Large intestine (tissue), 3 donors: ENCODE measurements around the gene AMPH. TPM values are rescaled to one million over a fixed set of nuclear protein-coding genes. Genes with fewer than 3 reads are reported as not detected.
"Not testable (repeated sequence)": the region's sequence is repeated elsewhere in the genome, so short reads cannot be mapped to it uniquely, and the experiment has no call there.

Source experiments
- DNase-seq, 2 donors: peaks; one replicate each; pipeline versions ENCODE4 v3.0.0 to v3.0.0-alpha.2; 2013
- H3K27ac ChIP-seq: one replicate; pipeline ENCODE4 v1.5.1; 2013; ENCODE audit warnings: low read length
- H3K27me3 ChIP-seq: 2 replicates; pipeline ENCODE4 v1.6.1; 2013; ENCODE audit warnings: low read length; ENCODE audit not compliant: control insufficient read depth, insufficient read depth
- H3K36me3 ChIP-seq: 2 replicates; pipeline ENCODE4 v1.6.1; 2013; ENCODE audit warnings: low read length; ENCODE audit not compliant: control insufficient read depth, insufficient read depth
- H3K4me1 ChIP-seq: one replicate; pipeline ENCODE4 v1.6.1; 2013; ENCODE audit warnings: low read length; ENCODE audit not compliant: control insufficient read depth, insufficient read depth
- H3K4me3 ChIP-seq: one replicate; pipeline ENCODE4 v1.5.1; 2013; ENCODE audit warnings: low read length
- H3K9me3 ChIP-seq: one replicate; pipeline ENCODE4 v1.6.1; 2013; ENCODE audit warnings: mild to moderate bottlenecking, low read depth, low read length, moderate library complexity; ENCODE audit not compliant: control insufficient read depth
- WGBS: methylation state at CpG from one replicate; pipeline ENCODE4 v1.1.5; 2013; ENCODE audit warnings: low lambda C conversion rate; ENCODE audit not compliant: insufficient coverage; 5-methylcytosine and 5-hydroxymethylcytosine counted together
- polyA plus RNA-seq: library from polyadenylated mRNA; unstranded; fragments of 120-200 nt; gene quantifications from one replicate; pipeline ENCODE4 v1.2.1, GENCODE V29; 2013

The AMPH gene
- polyA plus RNA-seq, 1 donor: 5.5 TPM

DNA sequence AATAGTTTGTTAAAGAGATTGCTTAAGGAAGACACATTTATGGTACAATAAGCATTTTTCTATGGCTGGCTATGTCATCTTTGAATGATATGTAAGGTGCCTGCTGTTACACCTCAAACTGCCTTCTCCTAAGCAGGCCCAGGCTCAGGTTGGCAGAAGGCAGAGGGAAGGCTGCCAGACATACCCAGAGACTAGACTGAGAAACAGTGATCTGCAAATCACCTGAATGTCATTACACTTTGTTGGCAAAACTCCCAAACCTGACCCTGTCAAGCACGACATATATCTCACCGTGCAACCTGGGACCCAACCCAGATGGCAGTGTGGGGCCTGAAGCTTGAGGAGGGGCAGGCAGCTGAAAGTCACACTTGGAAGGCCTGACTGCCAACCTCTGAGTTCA, 221.1 kb downstream of the AMPH start:
- H3K4me1 ChIP-seq: no peaks in the 10 kb centered on the region
- H3K27me3 ChIP-seq: no peaks in the 10 kb centered on the region
- H3K27ac ChIP-seq: no peak overlapping the region
- no peaks in the 10 kb centered on the region for H3K9me3 ChIP-seq
- DNase-seq: no peak
- no CpG with 5 or more reads among the region's 2 CpGs for WGBS
- H3K4me3 ChIP-seq: no peak overlapping the region
- H3K36me3 ChIP-seq: no peaks in the 10 kb centered on the region

DNA sequence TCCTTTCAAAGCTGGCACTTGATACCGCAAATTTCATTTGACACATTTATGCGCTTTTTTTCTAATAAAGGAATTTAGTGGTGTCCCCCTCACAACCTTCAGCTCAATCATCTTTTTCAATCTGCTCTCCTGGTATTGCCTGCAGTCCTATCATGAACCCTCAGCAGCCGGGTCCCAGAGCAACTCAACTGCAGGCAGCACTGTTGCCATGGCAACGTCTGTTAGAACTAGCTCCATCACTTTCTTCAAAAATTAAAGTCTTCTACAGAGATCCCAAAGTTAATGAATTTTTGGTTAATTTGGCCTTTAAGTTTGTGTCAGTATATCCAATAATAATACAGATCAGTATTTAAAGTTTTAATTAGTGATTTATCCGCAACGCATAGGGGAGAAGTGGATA, 221.6 kb downstream of the AMPH start:
- DNase-seq: no peak
- no peak overlapping the region for H3K27ac ChIP-seq
- H3K9me3 ChIP-seq: no peaks in the 10 kb centered on the region
- H3K27me3 ChIP-seq: no peaks in the 10 kb centered on the region
- whole genome bisulfite sequencing: 58% methylated on average over 4 of the region's 6 CpGs
- H3K4me3 ChIP-seq: no peak overlapping the region
- no peaks in the 10 kb centered on the region for H3K4me1 ChIP-seq
- H3K36me3 ChIP-seq: no peaks in the 10 kb centered on the region

DNA sequence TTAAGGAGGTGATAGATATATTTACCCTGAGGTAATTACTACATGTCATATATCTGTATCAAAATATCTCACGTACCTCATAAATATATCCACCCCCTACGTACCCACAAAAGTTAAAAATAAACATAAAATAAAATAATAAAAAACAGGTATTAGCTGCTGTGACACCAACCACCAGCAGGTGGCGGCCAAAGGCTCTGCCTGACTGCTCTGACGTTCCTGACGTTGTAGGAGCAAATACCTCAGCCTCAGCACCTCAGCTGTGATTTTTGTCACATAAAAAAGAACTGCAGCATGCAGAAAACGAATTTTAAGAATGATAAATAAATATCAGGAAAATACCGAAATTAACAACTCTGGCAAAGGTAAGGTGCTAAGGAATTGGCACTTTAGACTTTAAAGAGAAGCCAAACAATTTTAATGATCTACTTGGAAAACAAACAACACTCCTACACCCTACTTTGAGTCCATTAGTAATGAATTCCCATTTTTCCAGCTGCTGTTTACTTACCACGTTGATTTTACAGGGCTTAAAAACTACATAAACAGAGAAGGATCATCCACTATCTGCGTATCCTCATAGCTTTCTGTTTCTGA, 232.3 kb downstream of the AMPH start:
- H3K36me3 ChIP-seq: no peaks in the 10 kb centered on the region
- no peak overlapping the region for H3K27ac ChIP-seq
- 18% methylated on average over 5 of the region's 9 CpGs for WGBS
- H3K4me1 ChIP-seq: no peaks in the 10 kb centered on the region
- no peak overlapping the region for H3K4me3 ChIP-seq
- DNase-seq: peak; percentile 8 to 13
- no peaks in the 10 kb centered on the region for H3K9me3 ChIP-seq
- H3K27me3 ChIP-seq: no peaks in the 10 kb centered on the region

DNA sequence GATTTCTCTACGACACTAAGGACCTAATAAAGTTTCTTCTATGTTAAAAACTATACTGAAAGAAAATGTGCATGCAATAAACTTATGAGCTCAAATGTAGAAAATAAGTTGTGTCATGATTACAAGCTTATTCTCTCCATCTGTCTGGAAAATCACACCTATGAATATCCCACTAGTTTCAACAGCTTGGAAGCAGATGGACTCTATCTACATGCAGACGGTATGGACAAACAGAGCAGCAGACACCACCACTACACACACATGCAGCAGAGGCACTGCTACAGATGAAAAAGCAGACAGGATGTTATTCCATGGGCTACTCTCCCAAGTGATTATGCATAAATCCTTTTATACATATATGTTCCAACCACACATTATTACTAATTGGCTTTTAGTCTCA, 234.3 kb downstream of the AMPH start:
- 100% methylated on average over 1 of the region's 2 CpGs for WGBS
- no peaks in the 10 kb centered on the region for H3K4me1 ChIP-seq
- no peaks in the 10 kb centered on the region for H3K27me3 ChIP-seq
- no peak overlapping the region for H3K27ac ChIP-seq
- no peaks in the 10 kb centered on the region for H3K9me3 ChIP-seq
- no peak for DNase-seq
- H3K4me3 ChIP-seq: no peak overlapping the region
- H3K36me3 ChIP-seq: no peaks in the 10 kb centered on the region

DNA sequence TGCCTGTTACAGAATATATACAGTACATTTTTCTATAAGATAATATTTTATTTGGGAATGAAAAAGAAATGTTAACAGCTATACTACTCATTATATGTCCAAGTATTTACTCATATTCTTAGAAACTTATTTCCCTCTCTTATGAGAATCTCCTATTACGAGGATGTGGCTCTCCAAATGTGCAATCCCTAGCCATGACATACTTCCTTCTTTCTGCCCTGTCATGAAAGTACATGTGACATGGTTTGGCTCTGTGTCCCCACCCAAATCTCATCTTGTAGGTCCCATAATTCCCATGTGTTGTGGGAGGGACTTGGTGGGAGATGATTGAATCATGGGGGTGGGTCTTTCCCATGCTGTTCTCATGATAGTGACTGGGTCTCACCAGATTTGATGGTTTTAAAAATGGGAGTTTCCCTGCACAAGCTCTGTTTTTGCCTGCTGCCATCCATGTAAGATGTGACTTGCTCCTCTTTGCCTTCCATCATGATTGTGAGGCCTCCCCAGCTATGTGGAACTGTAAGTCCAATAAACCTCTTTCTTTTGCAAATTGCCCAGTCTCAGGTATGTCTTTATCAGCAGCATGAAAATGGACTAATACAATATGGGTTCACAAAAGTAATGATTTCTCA, 235.1 kb downstream of the AMPH start:
- not testable (repeated sequence) for H3K36me3 ChIP-seq, DNase-seq, H3K9me3 ChIP-seq, H3K4me3 ChIP-seq, H3K4me1 ChIP-seq, H3K27ac ChIP-seq, H3K27me3 ChIP-seq
- WGBS: no CpG with 5 or more reads among the region's 1 CpG

DNA sequence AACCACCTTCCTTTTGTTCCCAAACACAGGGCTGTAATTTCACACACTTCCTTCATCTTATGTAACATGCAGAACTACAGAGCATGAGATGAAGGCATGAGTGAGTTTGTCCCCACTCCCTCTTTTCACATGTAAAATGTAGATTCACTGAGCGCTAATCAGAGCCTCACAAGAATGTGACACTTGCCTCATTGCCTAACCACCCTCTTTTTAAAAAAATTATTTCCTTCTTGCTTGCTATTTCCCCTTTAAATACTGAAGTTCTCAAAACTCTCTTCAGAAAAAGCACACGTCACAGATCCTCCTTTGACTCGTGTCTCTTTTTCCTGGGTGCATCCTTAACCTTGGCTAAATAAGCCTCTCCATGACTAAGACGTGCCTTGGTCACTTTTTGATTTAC, 236.5 kb downstream of the AMPH start:
- 75% methylated on average over 2 of the region's 4 CpGs for WGBS

DNA sequence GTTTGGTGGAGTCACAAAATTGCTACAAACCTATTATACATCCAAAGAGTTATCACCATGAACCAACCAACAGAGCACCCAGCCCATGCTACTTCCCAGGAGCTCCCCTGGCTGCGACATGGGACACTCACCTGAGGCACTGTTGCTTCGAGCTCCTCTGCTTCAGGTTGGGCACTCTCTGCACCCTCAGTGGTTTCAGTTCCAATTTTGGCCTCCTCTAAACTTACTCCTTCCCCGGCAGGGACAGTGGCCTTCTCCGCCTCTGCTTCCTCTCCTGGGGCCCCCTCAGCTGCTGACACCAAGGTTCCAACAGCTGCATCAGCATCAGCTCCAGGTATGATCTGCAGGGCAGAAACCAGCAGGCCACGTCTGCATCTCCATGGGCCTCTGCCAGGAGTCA, 237.3 kb downstream of the AMPH start:
- no peaks in the 10 kb centered on the region for H3K27me3 ChIP-seq
- no peaks in the 10 kb centered on the region for H3K9me3 ChIP-seq
- no peak for DNase-seq
- no CpG with 5 or more reads among the region's 5 CpGs for WGBS
- H3K4me3 ChIP-seq: no peak overlapping the region
- no peaks in the 10 kb centered on the region for H3K4me1 ChIP-seq
- H3K27ac ChIP-seq: no peak overlapping the region
- no peaks in the 10 kb centered on the region for H3K36me3 ChIP-seq

More for the DNA sequence above, 236.5 kb downstream of the AMPH start:
- Histone ChIP-seq H3K27ac (no peak overlapping the region), H3K4me3 (no peak overlapping the region), H3K27me3 (no peaks in the 10 kb centered on the region), H3K4me1 (no peaks in the 10 kb centered on the region), H3K9me3 (no peaks in the 10 kb centered on the region), H3K36me3 (no peaks in the 10 kb centered on the region)
- no peak for DNase-seq

DNA sequence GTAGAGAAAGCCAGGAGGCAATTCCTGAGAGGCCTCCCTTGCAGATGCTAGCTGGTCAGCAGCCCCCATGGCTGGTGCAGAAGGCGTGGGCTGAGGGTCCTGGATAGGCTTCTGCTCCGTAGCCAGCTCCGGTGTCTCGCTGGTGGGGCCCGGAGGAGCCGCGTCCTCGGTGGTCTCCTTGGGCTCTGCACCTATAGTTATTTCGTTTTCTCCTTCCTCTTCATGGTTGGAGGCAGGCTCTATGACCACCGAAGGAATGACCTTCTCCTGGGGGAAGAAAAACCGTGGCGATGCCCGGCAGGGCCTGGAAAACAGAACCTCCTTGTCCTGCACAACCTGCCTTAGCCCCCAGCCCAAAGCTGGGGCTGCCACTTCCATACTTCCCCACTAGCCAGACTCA, 239.4 kb downstream of the AMPH start:
- Histone ChIP-seq H3K36me3 (no peaks in the 10 kb centered on the region), H3K9me3 (no peaks in the 10 kb centered on the region), H3K4me1 (no peaks in the 10 kb centered on the region), H3K27me3 (no peaks in the 10 kb centered on the region), H3K4me3 (no peak overlapping the region), H3K27ac (no peak overlapping the region)
- WGBS: no CpG with 5 or more reads among the region's 13 CpGs
- DNase-seq: no peak

DNA sequence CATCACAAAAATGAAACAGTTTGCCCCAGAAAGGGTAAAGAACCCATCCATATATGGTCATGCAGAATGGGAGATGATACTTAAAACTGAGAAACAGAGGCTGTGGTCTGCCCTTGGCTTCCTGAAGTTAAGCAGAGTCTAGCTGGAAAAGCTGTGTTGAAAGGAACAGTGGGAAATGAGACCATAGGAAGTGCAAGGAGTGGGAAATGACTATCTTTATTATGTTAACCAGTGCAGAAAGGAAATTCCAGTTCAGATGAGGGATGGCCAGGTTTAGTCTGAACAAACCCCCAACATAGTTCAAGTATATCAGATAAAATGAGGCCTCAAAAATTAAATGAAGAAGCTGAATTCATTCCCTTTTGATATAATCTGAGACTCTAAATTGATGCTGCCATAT, 245.5 kb downstream of the AMPH start:
- Histone ChIP-seq H3K4me1 (no peaks in the 10 kb centered on the region), H3K27me3 (no peaks in the 10 kb centered on the region), H3K27ac (no peak overlapping the region), H3K36me3 (peaks cover 2% of the 10 kb centered on the region), H3K4me3 (no peak overlapping the region), H3K9me3 (no peaks in the 10 kb centered on the region)
- no peak for DNase-seq

DNA sequence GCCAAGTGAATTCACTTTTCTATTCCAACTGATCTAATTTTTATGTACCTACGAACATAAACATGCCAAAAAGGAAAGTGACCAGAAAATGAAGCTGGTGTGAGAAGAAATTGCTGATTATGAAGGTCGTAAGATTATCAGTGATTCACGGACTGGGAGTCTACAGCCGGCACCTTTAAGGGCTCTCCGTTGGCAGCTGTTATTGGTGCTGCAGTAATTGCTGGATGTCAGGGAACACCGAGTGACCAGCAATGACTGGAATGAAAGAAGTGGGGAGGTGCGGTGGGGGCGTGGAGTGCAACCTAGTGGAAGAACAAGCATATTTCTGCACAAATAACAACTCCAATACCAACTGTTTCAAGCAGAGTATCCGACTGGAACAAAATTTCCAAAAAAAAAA, 247.9 kb downstream of the AMPH start:
- 90% methylated on average over 2 of the region's 9 CpGs for WGBS
- H3K4me3 ChIP-seq: no peak overlapping the region
- H3K27me3 ChIP-seq: no peaks in the 10 kb centered on the region
- no peak overlapping the region for H3K27ac ChIP-seq
- no peak for DNase-seq
- no peaks in the 10 kb centered on the region for H3K9me3 ChIP-seq
- H3K36me3 ChIP-seq: peaks cover 2% of the 10 kb centered on the region
- no peaks in the 10 kb centered on the region for H3K4me1 ChIP-seq

DNA sequence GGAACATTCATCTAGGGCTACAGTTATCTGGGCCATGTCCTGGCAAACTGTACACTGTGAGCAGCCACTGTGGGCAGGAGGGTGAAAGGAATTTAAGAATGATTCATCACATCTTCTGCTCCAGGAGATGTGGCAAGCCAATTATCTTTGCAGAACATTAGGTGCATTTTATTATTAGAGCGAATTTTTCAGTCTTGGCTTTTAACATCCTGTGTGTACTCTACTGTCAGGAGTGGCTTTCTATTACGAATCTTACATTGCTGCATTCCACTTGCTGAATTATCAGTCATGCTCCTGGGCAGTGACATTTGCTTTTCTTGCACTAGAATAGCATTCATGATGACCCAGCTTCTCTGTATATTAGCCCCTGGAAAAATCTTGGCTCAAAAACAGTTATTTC, 248.5 kb downstream of the AMPH start:
- Histone ChIP-seq H3K4me1 (no peaks in the 10 kb centered on the region), H3K4me3 (no peak overlapping the region), H3K27ac (no peak overlapping the region), H3K27me3 (no peaks in the 10 kb centered on the region), H3K36me3 (peaks cover 2% of the 10 kb centered on the region), H3K9me3 (no peaks in the 10 kb centered on the region)
- 100% methylated on average over 1 of the region's 2 CpGs for WGBS
- DNase-seq: no peak
